HG02943 (cell line): ENCODE data around the gene TRIM40.

Experiments used
- ATAC-seq: cut with Tn5 transposase; IDR thresholded peaks from one replicate; pipeline ENCODE4 v1.9.1; 2021; ENCODE audit warnings: mild to moderate bottlenecking, low read depth, moderate library complexity; ENCODE audit not compliant: unreplicated experiment

Gene TRIM40, protein sequence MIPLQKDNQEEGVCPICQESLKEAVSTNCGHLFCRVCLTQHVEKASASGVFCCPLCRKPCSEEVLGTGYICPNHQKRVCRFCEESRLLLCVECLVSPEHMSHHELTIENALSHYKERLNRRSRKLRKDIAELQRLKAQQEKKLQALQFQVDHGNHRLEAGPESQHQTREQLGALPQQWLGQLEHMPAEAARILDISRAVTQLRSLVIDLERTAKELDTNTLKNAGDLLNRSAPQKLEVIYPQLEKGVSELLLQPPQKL

DNA sequence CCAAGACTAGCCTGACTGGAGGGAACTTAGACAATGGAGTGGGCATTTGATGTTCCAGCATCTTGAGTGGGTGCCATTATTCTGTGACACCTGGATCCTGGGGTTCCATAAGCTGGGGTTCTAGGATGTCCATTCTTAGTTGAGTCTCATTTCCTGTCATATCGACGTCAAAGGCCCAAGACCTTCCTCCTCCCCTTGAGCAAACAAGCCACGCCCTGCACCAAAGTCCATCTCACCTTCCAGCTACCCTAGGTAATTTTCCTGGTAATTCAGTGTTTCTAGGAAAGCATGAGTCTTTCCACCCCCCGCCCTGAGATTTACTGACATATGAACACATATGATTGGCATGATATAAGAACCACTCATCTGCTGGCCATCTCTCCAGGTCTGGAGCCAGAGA, at the start of gene TRIM40:
Gene TRIM40 (plus strand): TSS at position 384 of the 400 bp plus-strand sequence. CDS start 897 bp downstream, outside the sequence.
- no peak for ATAC-seq

DNA sequence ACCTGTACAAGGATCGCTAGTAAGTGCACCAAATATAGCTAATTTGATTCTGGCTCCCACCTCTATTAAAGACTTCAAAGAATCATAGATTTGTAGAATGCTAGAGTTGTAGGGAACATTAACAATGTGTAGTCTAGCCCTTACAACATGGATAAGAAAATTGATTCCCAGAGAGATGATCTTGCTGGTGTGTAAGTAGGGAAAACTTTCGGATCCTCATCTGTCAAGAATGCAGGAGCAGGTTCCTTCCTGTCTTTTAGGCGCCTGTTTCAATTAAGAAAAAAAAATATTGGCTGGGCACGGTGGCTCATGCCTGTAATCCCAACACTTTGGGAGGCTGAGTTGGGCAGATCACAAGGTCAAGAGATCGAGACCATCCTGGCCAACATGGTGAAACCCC, 48.1 kb upstream of the TRIM40 start:
- ATAC-seq = no peak

DNA sequence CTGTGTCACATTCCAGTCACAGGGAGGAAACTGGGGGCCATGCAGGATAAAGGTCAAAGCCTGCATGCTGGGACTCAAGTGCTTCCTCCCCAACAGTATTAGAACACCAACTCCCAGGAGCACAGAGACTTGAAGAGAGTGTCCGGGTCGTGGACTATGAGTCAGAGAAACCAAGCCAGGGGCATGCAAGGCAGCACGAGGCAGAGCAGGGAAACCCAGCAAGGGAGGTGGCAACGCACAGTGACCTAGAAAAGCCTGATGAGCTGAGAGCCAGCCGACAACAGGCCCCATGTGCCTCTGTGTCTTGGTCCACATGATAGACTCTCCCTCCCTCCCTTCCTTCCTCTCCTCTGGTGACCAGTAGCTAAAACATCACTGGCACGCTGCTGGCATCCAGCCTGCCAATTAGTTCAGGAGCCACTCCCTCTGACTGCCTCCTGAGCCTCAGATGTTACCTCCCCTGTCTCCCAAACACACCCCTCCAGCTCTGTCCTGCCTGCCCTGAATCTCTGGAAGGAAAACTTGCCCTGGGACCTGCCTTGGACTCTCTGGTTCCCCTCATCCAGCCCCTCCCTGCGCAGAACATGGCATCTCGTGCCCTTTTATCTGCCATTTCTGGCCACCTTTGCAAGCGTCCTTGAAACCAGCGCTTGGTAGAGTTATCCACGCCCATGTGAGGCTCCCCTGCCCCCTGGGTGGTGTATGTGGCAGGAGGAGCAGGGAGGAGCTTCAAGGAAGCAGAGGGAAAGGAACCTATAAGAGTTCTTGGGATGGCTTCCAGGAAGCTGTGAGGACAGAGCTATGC, 44.2 kb upstream of the TRIM40 start:
- ATAC-seq = no peak

GRCh38 chr6:30092852-30093543, 42.9 kb upstream of the TRIM40 start:
- no peak for ATAC-seq

GRCh38 chr6:30093951-30094661, 41.8 kb upstream of the TRIM40 start:
- ATAC-seq = no peak

DNA sequence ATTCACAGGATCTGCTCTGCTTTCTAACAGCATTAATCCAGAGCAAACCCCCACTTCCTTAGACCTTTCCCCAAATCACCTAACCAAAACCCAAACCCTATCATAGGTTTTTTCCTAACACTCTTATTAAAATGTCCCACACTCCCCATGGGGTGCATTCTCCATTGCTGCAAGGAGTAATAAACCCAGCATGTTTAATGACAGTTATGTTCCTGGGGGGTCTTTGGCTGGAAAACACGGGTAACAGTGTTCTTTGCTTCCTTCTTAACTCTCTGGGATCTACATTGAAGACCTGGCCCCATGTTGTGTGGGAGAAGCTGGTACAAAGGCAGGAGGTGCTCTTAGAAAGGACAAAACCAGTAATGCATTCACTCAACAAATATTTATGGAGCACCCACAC, 39.1 kb upstream of the TRIM40 start:
- no peak for ATAC-seq

- no peak for ATAC-seq
Observed at GRCh38 chr6:30097902-30098768, 37.8 kb upstream of the TRIM40 start.

- no peak for ATAC-seq
Observed at GRCh38 chr6:30100154-30100553, 35.8 kb upstream of the TRIM40 start.

- ATAC-seq = no peak
Observed at GRCh38 chr6:30100585-30101443, 35.1 kb upstream of the TRIM40 start.

- ATAC-seq = no peak
Observed at GRCh38 chr6:30101444-30102413, 34.2 kb upstream of the TRIM40 start.

DNA sequence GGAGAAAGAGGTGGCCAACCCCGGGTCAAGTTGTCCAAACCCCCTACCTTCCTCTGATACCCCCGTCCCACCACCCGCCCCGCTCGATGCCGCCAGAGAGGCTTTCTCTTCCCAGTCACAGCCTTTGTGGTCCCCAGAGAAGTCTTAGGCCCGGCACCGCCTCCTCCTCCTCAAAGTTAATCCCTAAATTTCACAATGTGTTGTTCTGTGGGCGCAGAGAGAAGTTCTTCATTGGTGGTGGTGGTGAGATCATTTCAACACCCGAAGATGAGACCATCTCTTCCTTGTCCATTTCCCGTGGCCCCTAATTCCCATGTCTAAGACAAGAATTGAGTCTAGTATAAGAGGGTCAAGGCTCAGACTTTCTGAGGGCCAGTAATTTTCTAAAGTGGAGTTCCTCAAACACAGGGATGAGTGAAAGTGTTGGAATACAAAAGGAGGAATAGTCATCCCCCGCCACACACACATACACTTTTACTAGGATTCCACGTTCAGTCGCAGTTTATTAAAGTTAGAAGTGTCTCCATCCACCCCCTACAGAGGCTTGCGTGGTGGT, 33.4 kb upstream of the TRIM40 start:
- ATAC-seq = no peak

GRCh38 chr6:30102970-30103871, 32.7 kb upstream of the TRIM40 start:
- no peak for ATAC-seq

GRCh38 chr6:30103872-30104179, 32.1 kb upstream of the TRIM40 start:
- ATAC-seq = no peak

DNA sequence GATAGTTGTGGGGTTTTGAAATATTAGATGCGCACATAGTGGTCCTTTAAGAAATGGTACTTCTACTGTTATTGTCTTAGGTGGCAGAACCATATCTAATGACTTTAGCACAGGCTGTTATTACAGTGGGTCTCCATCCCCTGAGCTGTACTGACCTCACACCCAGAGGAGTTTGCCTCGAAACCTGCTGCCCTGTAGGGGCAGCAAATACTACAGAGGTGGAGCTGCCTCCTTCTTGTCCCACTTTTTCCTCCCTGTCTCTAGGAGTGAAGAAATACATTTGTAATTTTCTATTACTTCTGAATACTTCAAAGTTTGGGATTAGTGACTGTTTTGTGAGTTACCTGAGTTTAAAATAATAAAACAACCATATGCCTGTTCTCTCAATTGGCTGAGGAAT, 31.3 kb upstream of the TRIM40 start:
- ATAC-seq = no peak

DNA sequence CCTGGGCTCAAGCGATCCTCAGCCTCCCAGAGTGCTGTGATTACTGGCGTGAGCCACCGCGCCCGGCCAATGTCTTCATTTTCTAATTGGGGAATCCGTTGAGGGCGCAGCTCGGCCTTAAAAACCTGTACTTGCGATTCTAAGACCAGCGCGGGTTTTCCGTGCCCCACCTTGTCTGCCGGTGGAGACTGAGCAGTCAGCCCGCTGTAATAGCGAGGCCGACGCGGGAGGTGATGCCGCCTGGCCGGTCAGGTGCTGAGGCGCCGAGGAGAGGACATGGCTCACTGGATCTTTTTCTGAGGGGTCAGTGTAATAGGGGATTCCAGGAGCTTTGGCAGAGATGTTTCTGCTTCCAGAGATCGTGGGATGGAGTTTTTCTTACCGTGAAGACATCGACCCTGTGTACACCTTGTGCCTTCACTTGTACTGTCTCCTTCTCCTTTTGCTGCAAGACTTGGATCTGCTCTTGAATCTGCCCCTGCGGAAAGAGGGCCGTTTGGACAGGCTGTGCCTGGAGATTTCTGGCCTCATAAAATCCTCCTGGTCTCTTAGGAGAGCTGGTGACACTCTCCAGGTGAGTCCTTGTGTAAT, 24.6 kb upstream of the TRIM40 start:
- ATAC-seq = no peak

- no peak for ATAC-seq
Observed at GRCh38 chr6:30112402-30112994, 23.4 kb upstream of the TRIM40 start.
